Nephron (organoid): ENCODE measurements around the gene UBN1.
A peak's percentile ranks its signal among the peaks of the same experiment; 100 is the strongest.

ENCODE experiments used
- H3K27ac Mint-ChIP-seq, 3 experiments: 2 replicates each; pipeline ENCODE4 v1.8.0; 2020; ENCODE audit warnings: mixed read lengths in 3 of 3, mild to moderate bottlenecking in 2 of 3, moderate library complexity in 1 of 3
- H3K27me3 Mint-ChIP-seq: 2 replicates; pipeline ENCODE4 v1.8.0; 2021; ENCODE audit warnings: low read depth, mild to moderate bottlenecking, moderate library complexity, mixed read lengths
- H3K36me3 Mint-ChIP-seq: 2 replicates; pipeline ENCODE4 v1.8.0; 2020; ENCODE audit warnings: low read depth, mixed read lengths
- H3K4me1 Mint-ChIP-seq: 2 replicates; pipeline ENCODE4 v1.8.0; 2020; ENCODE audit warnings: mixed read lengths
- H3K4me3 Mint-ChIP-seq, 3 experiments: 2 replicates each; pipeline ENCODE4 v1.8.0; 2020; ENCODE audit warnings: mild to moderate bottlenecking in 3 of 3, mixed read lengths in 3 of 3, moderate library complexity in 2 of 3
- H3K9me3 Mint-ChIP-seq: 2 replicates; pipeline ENCODE4 v1.8.0; 2020; ENCODE audit warnings: mixed read lengths
- TF ChIP-seq, protein P1 (sequence below), 3 experiments: fragments of 200-600 bp; sonication (generic); IDR thresholded peaks; one replicate each; pipeline ENCODE4 v1.5.0; 2021; ENCODE audit warnings: antibody characterized with exemption in 3 of 3; ENCODE audit not compliant: unreplicated experiment in 3 of 3

The UBN1 gene

DNA sequence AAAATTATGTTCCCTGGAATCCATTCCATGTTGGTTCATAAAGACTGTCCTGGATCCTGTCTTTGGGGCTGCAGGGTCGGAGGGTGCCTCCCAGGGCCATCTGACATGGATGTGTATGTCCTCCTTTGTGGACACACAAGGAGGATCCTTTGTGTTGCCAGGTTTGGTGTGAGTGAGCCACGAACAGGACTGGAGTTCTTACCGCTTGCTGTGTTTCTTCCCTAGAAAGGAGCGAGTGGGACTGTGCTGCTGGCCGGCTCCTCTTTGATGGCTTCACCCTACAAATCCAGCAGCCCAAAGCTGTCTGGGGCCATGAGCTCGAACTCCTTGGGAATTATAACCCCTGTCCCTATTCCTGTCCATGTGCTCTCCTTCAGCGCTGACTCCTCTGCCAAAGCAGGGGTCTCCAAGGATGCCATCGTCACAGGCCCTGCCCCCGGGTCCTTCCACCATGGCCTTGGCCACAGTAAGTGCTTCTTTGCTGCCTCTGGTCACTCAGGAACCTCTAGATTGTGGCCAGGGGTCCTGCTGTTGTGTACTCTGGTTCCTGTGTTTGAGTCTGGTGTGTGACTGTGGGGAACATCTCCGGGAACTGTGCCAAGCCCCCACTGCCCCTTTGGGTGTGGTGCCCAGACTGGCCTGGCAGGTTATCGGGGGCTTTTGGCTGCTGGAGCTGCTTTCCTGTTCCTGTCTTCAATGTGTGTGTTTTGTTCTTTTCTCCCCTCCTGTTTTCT is 29.5 kb downstream of the UBN1 start:
- TF ChIP-seq, protein P1, sequence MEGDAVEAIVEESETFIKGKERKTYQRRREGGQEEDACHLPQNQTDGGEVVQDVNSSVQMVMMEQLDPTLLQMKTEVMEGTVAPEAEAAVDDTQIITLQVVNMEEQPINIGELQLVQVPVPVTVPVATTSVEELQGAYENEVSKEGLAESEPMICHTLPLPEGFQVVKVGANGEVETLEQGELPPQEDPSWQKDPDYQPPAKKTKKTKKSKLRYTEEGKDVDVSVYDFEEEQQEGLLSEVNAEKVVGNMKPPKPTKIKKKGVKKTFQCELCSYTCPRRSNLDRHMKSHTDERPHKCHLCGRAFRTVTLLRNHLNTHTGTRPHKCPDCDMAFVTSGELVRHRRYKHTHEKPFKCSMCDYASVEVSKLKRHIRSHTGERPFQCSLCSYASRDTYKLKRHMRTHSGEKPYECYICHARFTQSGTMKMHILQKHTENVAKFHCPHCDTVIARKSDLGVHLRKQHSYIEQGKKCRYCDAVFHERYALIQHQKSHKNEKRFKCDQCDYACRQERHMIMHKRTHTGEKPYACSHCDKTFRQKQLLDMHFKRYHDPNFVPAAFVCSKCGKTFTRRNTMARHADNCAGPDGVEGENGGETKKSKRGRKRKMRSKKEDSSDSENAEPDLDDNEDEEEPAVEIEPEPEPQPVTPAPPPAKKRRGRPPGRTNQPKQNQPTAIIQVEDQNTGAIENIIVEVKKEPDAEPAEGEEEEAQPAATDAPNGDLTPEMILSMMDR (IDR thresholded peaks at IDR 0.05; ENCODE audit: unreplicated experiment in 3 of 3) = no peak
- Mint-ChIP-seq H3K27ac (no peak overlapping the region), H3K4me3 (no peak overlapping the region), H3K27me3 (no peaks in the 10 kb centered on the region), H3K9me3 (no peaks in the 10 kb centered on the region), H3K4me1 (peaks cover 7% of the 10 kb centered on the region), H3K36me3 (peaks cover 64% of the 10 kb centered on the region)

- H3K27me3 Mint-ChIP-seq = no peaks in the 10 kb centered on the region
- H3K4me3 Mint-ChIP-seq = no peak overlapping the region
- no peak overlapping the region for H3K27ac Mint-ChIP-seq
- peaks cover 66% of the 10 kb centered on the region for H3K36me3 Mint-ChIP-seq
- TF ChIP-seq, protein P1 (IDR thresholded peaks at IDR 0.05; ENCODE audit: unreplicated experiment in 3 of 3) = no peak
- H3K4me1 Mint-ChIP-seq = peaks cover 13% of the 10 kb centered on the region
- no peaks in the 10 kb centered on the region for H3K9me3 Mint-ChIP-seq
These were observed 30.1 kb downstream of the UBN1 start for GRCh38 chr16:4877380-4877685.

- H3K4me1 Mint-ChIP-seq = peaks cover 21% of the 10 kb centered on the region
- TF ChIP-seq, protein P1 (IDR thresholded peaks at IDR 0.05; ENCODE audit: unreplicated experiment in 3 of 3) = no peak
- no peaks in the 10 kb centered on the region for H3K9me3 Mint-ChIP-seq
- H3K27me3 Mint-ChIP-seq = no peaks in the 10 kb centered on the region
- peaks cover 73% of the 10 kb centered on the region for H3K36me3 Mint-ChIP-seq
- peak overlapping the region in 1 of 3 experiments; percentile 7 for H3K27ac Mint-ChIP-seq
- no peak overlapping the region for H3K4me3 Mint-ChIP-seq
These were observed 31.8 kb downstream of the UBN1 start for GRCh38 chr16:4879049-4879448.

- Mint-ChIP-seq H3K4me1 (peaks cover 21% of the 10 kb centered on the region), H3K27ac (no peak overlapping the region), H3K36me3 (peaks cover 77% of the 10 kb centered on the region), H3K9me3 (no peaks in the 10 kb centered on the region), H3K27me3 (no peaks in the 10 kb centered on the region), H3K4me3 (no peak overlapping the region)
- TF ChIP-seq, protein P1 (IDR thresholded peaks at IDR 0.05; ENCODE audit: unreplicated experiment in 3 of 3) = no peak
These were observed 32.8 kb downstream of the UBN1 start for GRCh38 chr16:4880006-4880580.

DNA sequence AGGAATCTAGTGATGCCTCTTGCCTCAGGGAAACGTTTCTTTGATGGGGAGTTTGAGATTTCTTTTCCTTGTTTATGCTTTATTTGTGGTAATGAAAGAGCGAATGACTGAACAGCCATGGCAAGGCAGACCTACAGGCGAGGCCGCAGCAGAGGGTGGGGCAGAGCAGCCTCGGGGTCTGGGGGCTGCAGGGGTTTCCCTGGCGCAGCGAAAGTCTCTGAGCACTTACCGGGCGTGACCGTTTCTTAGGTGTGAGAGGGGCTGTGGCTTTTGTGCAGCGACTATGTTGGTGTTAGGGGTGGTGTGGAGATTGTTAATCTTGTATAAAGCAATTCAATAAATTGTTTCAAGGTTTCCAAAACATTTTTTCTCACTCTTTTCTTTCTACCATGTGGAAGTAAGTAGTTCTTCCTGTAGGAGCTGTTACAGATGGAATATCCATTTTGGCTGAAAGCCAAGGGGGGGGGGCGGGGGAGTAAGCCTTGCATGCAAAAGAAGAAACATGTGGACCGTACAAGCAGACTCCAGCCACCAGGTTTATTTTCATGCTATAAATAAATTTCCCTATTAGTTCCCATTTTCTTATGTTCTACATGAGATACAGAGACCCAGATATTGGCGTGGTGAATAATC is 34.8 kb downstream of the UBN1 start:
- Mint-ChIP-seq H3K27me3 (no peaks in the 10 kb centered on the region), H3K4me1 (peaks cover 21% of the 10 kb centered on the region), H3K4me3 (peak overlapping the region in 1 of 3 experiments; percentile 35), H3K36me3 (peaks cover 82% of the 10 kb centered on the region), H3K27ac (peak overlapping the region; percentile 80 to 87 (median 86)), H3K9me3 (no peaks in the 10 kb centered on the region)
- TF ChIP-seq, protein P1 (IDR thresholded peaks at IDR 0.05; ENCODE audit: unreplicated experiment in 3 of 3) = no peak
